Activated CD8-positive, alpha-beta memory T cell treated with anti-CD3 and anti-CD28 coated beads, Interleukin-2, amount 50 U/mL, for 48 hours (primary cell): ENCODE measurements around the gene SSPN.
A peak's percentile ranks its signal among the peaks of the same experiment; 100 is the strongest.

Experiments
- DNase-seq: peaks from one replicate; pipeline ENCODE4 v3.0.0-alpha.2; 2020

SSPN gene

DNA sequence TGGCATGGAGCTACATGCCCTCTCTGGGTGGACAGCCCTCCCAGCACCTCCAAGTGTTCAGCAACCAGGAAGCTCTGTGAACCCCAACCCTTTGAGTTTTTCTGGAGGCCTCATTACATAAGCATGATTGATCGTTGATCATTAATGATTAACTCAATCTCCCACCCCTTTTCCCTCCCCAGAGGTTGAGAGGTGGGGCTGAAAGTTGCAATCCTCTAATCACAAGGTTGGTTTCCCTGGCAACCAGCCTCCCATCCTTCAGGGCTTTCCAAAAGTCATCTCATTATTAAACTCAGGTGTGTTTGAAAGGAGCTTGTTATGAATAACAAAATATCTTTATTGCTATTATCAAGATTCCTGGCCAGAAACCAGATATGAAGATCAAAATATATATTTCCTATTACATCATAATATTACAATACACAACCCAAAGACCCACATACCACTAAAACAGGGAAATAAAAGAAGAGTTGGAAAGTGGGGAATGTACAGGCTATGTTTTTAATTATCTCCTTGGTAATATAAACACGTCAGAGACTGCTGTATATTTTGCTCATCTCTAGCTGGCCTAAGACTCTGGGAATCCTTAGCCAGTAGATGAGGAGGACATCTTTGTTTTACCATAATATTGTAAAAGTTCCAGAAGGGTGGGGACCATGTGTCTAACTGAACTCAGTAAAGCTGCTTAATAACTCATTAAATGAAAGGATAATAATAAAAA, 73.6 kb downstream of the SSPN start:
- no peak for DNase-seq

DNA sequence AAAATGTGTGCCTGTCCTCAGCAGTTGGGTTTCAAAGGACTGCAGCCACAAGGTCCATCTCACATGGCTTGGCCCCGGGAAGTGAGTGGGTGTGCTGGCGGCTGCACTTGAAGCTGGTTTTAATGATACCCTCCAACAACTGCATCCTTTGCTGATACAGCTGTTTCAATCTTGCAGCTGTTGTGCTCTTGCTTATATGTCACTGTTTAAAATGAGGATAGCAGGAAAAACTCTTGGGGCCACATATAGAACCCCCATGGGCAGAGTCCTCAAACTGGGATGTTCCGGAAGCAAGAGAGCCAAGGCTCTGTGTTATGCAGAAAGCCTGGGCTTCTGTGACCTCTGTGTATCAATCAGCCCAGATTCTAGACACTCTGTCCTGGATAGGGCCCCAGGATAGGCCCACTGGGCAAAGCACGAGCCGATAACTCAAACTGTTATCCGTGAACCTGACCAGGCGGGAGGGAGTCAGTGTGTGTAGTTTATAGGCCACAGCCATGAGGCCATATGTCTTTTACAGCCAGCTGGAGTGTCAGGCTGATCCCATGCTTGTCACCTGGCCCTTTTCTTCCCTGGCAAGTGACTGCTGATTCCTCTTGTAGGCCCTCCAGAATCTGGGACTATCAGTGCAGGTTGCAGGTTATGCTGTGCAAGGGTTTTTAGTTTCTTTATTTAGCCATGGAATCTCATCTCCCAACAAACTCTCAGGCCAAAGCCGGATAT, 74.3 kb downstream of the SSPN start:
- no peak for DNase-seq

DNA sequence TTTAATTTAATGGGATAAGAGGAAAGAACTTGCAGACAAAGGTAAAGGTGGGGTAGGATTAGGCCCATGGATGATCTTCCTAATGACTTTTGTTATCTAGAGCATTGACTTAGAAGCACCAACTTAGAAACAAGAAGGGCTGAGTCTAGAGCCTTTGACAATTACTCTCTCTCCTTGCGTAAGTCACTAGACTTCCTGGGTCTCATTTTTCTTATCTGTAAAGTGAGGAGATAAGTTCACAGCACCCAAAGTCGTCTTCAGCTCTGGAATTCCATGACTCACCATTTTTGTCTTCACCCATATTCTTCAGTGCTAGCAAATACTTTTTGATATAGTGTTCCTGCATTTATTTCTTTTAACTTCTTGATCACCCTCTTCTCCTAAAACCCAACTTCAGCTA, 75.7 kb downstream of the SSPN start:
- DNase-seq, result no peak

DNA sequence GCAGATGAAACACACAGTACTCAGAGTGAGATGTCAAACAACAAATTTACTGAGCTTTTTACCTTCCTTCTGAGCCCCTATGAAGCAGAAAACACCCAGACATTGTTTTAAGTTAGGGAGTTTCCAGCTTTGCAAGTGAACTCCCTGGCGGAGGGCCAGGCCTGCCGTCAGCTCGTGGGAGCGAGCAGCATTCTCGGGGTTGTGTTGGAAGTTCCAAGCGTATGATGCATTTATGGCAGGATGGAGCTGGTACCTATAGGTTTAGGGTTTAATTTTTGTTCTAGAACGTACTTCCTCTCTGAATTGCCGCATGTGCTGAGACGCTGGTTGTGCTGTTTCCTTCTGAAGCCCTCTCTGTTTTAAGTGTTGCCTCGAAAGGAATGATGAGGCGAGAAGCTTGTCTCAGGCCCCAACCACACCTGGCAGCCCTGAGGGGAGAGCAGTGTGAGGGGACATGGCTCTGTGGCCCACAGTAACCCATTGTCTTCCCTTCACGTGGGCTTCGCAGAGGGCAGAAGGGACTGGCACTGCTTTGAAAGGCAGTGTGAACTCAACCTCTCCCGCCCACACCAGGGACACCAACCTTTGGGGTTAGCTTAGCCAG, 76.6 kb downstream of the SSPN start:
- no peak for DNase-seq

DNA sequence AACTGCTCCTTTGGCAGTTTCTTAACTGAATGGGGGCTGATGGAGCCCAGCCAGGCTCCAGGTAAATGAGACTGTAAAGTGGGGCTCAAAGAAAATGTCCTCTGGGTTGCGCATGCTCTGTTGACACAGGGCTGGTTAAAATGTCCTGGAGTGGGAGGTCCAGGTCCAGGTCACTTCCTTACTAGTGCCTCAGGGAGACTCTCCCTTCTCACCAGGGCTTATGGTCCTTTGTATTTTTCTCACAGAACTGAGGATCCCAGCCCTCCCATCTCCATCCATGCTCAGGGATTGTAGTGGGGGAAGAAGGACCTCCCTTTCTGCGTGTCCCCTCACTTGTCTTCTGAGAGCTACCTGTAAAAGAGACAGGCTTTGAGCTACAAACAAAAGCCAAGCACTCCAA, 77.5 kb downstream of the SSPN start:
- no peak for DNase-seq

DNA sequence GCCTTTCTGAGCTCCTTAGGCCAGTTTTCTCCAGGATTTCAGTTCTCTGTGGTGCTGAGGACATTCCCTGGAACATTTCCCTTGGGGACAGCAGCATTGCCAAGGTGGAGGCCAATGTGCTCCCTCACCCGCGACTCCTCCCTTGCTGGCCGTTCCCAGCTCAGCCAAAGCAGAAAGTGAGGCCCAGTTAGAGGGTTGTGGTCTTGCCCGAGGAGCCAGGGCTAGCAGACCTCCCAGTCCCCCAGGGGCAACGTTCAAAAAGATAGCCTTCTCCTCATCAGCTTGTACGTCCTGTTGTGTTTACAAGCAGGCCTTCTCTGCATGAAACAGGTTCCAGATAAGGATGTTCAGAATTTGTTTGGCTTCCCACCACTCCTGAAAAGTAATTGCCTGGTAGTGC, 78.4 kb downstream of the SSPN start:
- no peak for DNase-seq

DNA sequence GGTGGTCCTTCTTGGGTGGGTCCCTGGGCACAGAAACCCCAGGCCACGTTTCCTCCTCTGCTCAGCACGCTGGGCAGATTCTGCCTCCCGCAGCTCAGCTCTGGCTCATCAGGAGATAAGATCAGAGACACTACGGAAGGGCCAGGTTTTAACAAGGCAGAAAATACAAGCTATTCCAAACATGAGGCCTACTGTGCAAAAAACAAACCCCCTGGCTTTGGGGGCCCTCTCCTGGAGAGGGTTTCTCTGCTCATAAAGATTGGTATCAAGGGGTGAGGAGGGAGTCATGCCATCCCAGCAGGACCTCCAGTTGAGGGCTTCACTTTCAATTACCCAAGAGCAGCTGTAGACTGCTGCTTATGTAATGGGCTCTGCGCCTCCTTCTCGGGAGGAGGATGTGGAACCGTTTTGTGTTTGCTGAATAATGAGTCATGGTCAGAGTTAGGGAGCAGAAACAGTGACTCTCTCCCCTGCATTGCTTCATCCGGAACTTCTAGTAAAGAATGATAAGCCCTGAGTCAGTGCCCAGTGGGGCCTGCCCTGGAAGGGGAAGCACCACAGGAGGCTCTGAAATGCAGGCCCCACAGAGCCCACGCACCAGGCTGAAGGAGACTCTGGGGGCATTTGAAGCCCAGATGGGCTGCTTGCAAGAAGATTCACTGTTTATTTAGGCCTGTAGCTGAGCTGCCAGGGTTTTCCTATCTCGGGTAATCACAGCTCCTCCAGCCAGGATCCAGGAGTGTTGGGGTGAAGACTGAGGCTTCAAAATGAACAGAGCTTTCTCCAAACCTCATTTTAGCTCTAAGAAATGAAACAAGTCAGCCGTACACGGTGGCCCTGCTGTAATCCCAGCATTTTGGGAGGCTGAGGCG, 79.3 kb downstream of the SSPN start:
- DNase-seq, result peak; percentile 66

DNA sequence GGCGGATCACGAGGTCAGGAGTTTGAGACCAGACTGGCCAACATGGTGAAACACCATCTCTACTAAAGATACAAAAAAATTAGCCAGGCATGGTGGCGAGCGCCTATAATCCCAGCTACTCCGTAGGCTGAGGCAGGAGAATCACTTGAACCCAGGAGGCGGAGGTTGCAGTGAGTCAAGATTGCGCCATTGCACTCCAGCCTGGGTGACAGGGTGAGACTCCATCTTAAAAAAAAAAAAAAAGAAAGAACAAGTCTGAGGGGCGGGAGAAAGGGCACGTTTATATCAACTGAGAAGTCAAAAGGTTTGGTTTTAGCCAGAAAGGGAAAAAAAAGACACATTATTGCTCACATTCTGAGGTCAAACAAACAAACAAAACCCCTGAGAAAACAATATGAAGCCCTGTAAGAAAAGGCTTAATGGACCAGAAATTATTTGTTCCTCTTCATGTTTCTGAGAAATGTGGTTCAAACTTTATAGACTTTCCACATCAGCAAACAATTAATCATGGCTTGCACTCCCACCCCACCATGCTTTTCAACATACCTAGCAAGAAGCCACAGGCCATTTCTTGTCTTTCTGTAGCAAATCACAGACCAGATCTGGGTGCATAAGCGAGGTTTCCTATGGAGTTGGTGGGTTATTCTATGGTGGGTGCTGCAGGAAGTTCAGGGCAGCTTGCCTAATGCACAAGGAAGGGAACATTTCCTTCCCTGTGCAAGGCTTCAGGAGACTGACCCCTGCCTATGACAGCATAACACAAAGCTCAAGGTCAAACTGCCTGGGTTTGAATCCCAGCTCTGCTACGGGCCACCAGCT, 80.1 kb downstream of the SSPN start:
- DNase-seq, result no peak

DNA sequence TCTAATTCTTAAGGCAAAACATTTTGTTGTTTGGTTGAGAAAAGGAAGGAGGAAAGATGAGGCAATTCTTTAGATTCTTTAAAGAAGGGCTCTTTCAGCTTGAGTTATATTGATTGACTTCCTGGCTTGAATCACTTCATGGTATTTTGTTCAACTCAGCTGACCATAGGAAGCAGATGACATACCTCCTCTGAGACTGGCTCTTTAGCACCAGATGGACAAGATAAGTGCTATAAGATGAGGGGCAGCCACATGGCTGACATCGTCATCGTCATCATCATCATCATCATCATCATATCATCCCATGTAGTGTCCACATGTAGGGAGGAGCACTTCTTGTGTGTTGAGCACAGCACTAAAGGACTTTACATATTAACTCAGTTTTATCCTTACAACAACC, 81.3 kb downstream of the SSPN start:
- DNase-seq, result no peak

DNA sequence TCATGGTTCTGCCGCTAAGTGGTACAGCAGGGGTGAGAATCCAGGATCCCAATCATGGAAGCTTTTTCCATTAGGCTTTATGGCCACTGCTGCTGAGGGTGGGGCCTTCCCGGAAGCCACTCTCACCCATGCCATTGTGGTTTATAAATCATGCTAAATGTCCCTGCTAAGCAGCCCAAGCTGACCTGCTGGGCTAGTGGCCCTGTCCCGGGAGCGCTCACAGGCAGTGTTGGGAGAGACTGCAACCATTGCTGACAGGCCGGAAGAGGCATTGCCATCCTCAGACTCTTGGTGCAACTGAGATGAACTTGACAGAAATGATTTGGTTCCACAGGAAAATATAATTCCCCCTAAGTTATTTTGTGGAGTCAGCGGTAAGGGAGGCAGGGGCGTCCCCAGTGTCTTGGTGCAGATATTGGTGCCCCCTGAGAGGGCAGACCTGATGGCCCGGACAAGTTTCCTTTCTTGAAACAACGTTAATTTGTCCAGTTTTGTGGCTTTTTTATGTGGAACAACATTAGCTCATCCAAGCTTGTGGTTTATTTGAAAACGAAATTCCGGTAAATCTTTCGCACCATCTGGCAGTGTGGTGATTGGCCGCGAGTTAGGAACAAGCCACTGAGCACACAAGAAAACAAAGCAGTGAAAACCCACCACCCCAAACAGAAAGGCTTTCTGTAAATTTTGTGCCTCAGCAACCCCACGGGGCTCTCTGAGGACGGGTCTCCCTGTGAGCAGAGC, 82.3 kb downstream of the SSPN start:
- DNase-seq, result no peak

DNA sequence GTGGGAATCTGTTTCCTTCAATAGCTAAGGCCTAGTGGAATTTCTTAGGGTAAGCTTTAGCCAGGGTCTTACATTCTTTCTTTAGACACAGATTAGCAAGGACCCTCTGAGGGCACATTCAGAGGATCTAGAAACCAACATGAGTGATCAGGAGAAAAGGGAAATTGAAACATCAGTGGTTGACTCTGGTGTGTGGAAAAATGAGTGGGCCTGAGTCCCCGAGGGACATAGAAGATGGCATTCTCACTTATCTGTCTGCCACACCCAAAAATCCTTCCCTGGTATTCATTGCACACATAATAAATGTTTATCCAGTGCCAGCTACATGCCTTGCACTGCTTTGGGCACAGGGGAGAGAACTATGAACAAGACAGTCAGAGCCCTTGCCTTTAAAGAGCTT, 82.9 kb downstream of the SSPN start:
- DNase-seq, result no peak

DNA sequence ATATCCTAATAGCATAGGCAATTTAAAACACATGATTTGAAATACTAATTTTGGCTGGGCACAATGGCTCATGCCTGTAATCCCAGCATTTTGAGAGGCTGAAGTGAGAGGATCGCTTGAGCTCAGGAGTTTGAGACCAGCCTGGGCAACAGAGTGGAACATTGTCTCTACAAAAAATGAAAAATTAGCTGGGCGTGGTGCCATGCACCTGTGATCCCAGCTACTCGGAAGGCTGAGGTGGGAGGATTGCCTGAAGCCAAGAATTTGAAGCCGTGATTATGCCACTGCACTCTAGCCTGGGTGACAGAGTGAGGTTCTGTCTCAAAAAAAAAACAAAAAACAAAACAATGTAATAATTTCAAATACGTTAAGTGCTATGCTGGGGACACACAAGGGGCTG, 83.3 kb downstream of the SSPN start:
- DNase-seq, result no peak

DNA sequence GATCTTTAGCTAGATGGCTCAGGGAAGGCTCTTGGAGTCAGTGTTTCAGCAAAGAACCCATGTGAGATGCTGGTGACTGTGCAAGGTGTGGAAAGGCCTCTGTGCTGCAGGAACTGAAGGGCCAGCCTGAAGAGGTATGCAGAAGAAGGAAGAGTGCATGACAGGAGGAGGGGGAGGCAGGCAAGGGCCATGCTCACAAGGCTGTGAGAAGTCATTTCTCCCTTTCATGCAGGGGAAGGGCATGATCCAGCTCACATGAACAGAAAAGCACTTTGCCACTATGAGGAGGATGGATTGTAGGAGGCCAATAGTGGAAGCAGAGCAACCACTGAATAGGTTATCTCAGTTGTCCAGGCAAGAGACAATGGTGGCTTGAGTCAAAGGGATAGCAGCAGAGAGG, 83.7 kb downstream of the SSPN start:
- DNase-seq, result no peak

DNA sequence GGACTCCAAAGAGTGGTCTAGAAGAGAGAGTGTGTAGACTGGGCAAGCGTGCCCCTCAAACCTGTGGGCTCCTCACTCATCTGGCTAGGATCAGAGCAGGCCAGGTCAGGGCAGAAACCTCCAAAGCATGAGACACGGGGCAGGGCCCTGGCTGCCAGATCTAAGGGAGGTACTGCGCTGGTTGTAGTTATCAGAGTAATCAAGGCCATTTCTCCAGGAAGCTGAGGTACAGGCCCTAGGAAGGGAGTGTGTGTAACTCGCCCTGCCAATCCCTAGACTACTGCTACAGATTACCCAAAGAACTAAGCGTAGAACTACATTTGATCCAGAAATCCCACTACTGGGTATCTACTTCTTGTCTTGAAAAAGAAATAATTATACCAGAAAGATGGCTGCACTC, 84.5 kb downstream of the SSPN start:
- no peak for DNase-seq

DNA sequence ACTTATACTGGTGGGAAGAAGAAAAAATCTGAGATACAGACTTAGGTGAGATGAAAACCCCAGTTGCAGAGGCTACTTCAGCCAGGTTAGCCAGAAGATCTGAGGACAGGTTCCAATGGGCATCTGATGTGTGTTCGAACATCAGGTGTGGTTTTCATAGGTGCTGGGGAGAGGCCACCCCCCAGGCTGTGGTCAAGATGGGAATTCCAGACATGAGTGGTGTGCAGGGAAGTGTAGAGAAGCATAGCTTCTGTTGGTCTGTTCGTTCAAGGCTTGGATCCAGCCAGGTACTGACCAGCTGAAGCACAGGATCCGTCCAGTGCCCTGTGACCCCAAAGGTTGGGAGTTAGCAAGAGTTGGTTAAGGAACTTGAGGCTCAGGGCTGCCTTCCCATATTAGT, 85.5 kb downstream of the SSPN start:
- DNase-seq, result no peak

DNA sequence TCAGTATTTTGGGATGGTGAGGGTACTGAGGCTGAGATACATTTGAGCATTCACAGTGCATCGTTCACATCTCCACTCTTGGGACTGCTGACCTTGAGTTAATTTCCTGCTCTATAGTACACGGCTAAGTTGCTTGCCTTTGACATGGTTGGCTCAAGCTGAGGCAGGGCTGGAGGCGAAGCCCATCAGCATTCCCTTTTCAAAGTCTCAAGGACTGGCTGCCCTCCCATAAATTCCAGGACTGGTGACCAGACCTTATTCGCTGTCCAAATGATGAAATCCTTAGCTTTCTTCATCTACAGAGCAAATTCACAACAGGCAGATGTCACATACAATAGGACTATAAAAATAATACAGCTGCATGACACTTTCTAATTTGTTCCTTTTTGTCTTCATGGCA, 85.9 kb downstream of the SSPN start:
- no peak for DNase-seq

DNA sequence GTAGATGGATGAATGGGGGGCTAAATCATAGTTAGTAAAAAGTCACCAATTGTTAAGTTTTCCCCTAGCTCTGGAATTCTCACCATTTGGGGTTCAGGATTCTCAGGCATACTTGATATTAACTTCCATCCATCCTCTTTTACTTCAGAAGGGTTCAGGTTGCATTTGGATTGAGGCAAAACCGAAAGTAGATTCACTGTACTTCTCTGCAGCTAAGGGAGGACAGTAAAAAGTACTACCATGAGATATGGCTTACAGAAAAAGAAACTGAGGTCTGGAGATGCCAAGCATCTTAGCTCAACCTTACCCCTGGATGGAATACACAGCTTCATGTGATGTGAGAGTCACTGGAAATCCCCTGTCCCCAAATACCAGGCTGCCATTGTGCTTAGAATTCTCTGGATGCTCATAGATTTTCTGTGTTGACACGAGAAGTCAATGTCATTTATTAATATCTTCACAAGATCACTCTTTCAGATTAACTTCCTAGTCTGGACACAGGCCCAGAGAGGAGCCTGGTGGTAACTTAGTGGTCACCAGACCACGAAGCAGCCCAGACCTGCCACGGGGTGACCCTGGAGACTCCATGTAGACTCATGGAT, 87.1 kb downstream of the SSPN start:
- DNase-seq, result no peak

DNA sequence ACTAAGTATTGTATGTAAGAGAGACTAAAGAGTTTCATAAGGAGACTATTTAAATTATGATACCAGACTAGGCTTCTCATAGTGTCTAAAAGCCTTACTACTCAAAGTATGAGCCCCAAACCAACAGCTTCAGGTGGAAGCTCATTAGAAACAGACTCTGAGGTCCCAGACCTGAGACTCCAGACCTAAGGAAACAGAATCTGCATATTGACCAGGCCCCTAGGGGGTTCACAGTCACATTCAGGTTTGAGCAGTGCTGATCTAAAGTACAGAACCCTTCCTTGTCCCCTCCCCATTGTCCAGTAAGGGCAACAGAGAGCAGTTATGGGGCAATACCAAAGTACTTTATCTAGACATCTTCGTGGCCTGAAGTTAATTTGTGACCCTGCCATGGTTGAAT, 87.7 kb downstream of the SSPN start:
- no peak for DNase-seq

DNA sequence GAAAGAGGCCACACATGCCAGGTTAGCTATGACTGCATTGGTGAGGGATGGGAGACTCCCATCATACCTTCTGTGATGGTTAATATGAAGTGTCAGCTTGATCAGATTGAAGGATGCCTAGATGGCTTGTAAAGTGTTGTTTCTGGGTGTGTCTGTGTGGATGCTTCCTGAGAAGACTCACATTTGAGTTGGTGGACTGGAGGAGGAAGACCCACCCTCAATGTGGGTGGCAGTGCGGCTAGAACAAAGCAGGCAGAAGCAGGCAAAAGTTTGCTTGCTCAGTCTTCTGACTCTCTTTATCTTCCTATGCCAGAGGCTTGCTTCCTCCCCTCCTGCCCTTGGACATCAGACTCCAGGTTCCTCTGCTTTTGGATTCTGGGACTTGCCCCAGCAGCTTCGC, 88.2 kb downstream of the SSPN start:
- DNase-seq, result no peak

DNA sequence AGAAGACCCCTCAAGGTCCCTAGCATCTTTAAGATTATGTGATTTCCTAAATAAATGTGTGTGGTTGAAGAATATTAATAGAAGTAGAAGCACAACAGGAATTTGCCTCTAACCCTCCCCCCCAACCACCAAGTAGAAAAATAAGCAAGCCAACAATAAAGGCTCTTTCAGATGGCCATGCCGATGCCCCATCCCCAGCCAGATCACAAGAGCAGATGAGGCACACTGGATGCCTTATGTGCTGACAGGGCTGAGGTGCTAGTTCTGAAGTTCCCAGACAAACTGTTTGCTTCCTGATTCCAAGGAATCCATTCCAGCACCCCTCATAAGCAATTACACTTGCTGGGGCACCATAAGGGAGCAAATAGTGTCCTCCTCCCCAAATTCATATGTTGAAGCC, 90.0 kb downstream of the SSPN start:
- no peak for DNase-seq

DNA sequence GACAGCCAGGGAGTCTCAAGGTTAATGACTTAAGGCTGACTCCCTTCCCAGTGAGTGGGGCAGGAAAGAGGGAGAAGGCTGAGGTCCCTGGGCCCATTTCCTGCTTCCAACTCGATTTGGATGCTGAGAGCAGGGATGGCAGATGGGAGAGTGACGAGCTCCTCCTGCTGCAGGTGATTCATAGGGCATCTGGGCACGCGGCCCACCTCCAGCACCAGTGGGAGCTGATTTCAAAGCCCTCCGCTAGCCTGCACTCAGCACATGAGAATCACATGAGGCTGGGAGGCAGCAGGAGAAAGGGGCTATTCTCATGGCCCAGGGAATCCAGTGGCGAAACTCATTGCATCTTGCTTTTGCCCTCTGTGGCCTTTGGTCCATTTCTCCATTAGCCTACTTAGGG, 90.8 kb downstream of the SSPN start:
- DNase-seq, result no peak
